ENCODE measurements around the gene COL17A1. TPM values are rescaled to one million over a fixed set of nuclear protein-coding genes. Genes with fewer than 3 reads are reported as not detected.
A peak's percentile ranks its signal among the peaks of the same experiment; 100 is the strongest.

COL17A1 gene
- total RNA-seq, 1 experiment from 2014 or later, result 3.5 TPM

DNA sequence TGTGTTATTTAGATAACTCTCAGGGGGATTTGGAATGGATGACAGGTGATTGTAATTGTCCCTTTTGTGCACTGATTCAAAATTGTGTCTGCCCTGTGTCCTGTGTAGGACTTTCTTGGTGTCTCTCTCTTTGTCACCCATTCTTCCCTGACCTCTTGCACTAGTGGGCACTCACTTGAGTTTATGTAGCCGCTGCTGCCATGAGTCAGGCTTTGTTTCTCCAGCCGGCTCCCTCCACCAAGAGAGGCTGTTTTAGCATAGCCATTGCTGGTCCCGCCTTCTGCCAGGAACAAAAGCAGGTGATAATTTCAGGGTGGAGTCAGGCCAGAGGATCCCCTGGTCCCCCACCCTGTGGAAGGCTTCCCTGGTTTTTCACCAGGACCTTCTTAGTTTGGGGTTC lies 8.4 kb downstream of the COL17A1 start:
- no peak overlapping the region for H2AFZ ChIP-seq (ENCODE audit: low read depth, low read length, poor library complexity, severe bottlenecking)

DNA sequence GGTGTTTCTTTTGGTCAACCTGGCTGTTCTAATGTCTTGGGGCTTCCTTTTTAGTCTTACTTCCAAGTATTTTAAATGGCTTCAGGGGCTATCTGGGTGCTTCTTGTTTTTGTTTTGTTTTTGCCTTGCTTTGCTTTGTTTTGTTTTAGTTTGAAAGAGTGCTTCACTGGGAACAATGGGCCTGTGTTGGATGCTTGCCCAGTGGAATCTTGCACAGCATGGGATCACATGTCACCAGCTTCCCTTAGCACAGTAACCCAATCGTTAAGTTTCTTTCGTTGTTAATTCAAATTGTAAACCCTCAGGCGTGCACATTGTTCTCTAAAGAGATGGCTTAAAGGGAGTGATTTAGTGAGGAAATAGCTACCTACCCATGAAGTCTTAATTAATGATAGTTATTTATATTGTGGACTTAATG lies 8.9 kb downstream of the COL17A1 start:
- CTCF ChIA-PET, result no interaction called here
- Histone ChIP-seq H3K4me1 (ENCODE audit: control insufficient read depth in 1 of 2, insufficient read depth in 2 of 2, low read length in 2 of 2) (peaks cover 13 to 20% of the 10 kb centered on the region in 2 experiments), H3K4me2 (ENCODE audit: low read length) (peak overlapping the region; percentile 3; the same call in 1 of the 2 replicates), H3K9me3 (ENCODE audit: control insufficient read depth in 1 of 2, insufficient read depth in 1 of 2, low read depth in 1 of 2, low read length in 2 of 2) (no peaks in the 10 kb centered on the region), H3K27me3 (ENCODE audit: insufficient read depth, low read length) (no peaks in the 10 kb centered on the region), H2AFZ (ENCODE audit: low read depth, low read length, poor library complexity, severe bottlenecking) (no peak overlapping the region), H3K9me2 (ENCODE audit: insufficient read depth) (no peaks in the 10 kb centered on the region), H3K79me2 (ENCODE audit: insufficient read depth, low read length) (no peaks in the 10 kb centered on the region), H3K36me3 (ENCODE audit: control insufficient read depth in 1 of 2, insufficient read depth in 2 of 2, low read length in 2 of 2) (no peaks in the 10 kb centered on the region), H4K20me1 (ENCODE audit: insufficient read depth) (no peaks in the 10 kb centered on the region), H3K4me3 (replicated peaks in 1 of 2; ENCODE audit: low read depth in 1 of 2, low read length in 2 of 2) (no peak overlapping the region), H3K9ac (ENCODE audit: low read length) (no peak overlapping the region), H3K27ac (ENCODE audit: low read depth, low read length) (no peak overlapping the region)
- RAD21 ChIA-PET (ENCODE audit: low non-redundant PET in 1 of 2, low total read pairs in 2 of 2, uncharacterized antibody in 2 of 2, unreplicated experiment in 2 of 2), result no interaction called here
- ATAC-seq, result no peak
- BruUV-seq (replicated peaks), result no TSS peak
- intact Hi-C loops (cut with micrococcal nuclease), result no loop called here
- no peak for DNase-seq (ENCODE audit: low read depth, low spot score)
- POLR2A ChIA-PET, result no interaction called here
- TF ChIP-seq, protein P1, sequence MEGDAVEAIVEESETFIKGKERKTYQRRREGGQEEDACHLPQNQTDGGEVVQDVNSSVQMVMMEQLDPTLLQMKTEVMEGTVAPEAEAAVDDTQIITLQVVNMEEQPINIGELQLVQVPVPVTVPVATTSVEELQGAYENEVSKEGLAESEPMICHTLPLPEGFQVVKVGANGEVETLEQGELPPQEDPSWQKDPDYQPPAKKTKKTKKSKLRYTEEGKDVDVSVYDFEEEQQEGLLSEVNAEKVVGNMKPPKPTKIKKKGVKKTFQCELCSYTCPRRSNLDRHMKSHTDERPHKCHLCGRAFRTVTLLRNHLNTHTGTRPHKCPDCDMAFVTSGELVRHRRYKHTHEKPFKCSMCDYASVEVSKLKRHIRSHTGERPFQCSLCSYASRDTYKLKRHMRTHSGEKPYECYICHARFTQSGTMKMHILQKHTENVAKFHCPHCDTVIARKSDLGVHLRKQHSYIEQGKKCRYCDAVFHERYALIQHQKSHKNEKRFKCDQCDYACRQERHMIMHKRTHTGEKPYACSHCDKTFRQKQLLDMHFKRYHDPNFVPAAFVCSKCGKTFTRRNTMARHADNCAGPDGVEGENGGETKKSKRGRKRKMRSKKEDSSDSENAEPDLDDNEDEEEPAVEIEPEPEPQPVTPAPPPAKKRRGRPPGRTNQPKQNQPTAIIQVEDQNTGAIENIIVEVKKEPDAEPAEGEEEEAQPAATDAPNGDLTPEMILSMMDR (IDR thresholded peaks at IDR 0.05 in 2 of 3, conservative IDR thresholded peaks at IDR 0.05 in 1 of 3; ENCODE audit: borderline replicate concordance in 1 of 3, insufficient read depth in 1 of 3, low read depth in 2 of 3, low read length in 2 of 3), result no peak
- TF ChIP-seq CEBPB (IDR thresholded peaks at IDR 0.05; ENCODE audit: low read depth) (no peak), YY1 (IDR thresholded peaks at IDR 0.05; ENCODE audit: extremely low read depth, insufficient replicate concordance, low read depth, low read length) (no peak), ZNF274 (IDR thresholded peaks at IDR 0.05; ENCODE audit: low read depth, low read length) (no peak), EZH2phosphoT487 (IDR thresholded peaks at IDR 0.05; ENCODE audit: borderline replicate concordance) (no peak), TCF7L2 (IDR thresholded peaks at IDR 0.05; ENCODE audit: borderline replicate concordance, extremely low read depth, insufficient read depth, insufficient read length) (no peak)

More for the DNA sequence above, 8.4 kb downstream of the COL17A1 start:
- H4K20me1 ChIP-seq (ENCODE audit: insufficient read depth), result no peaks in the 10 kb centered on the region
- POLR2A ChIA-PET, result interaction anchor here (1.8 kb wide), 1 partner anchor 44 kb away, joined by 5 read pairs; the partner anchor contains the start of gene SFR1
- no peaks in the 10 kb centered on the region for H3K36me3 ChIP-seq (ENCODE audit: control insufficient read depth in 1 of 2, insufficient read depth in 2 of 2, low read length in 2 of 2)
- H3K9ac ChIP-seq (ENCODE audit: low read length), result no peak overlapping the region
- H3K27ac ChIP-seq (ENCODE audit: low read depth, low read length), result no peak overlapping the region
- intact Hi-C loops (cut with micrococcal nuclease), result no loop called here
- H3K4me1 ChIP-seq (ENCODE audit: control insufficient read depth in 1 of 2, insufficient read depth in 2 of 2, low read length in 2 of 2), result peaks cover 13 to 20% of the 10 kb centered on the region in 2 experiments
- CTCF ChIA-PET, result interaction anchor here (1.6 kb wide), 1 partner anchor 44 kb away, joined by 5 read pairs; the partner anchor contains the start of gene SFR1
- no peaks in the 10 kb centered on the region for H3K9me3 ChIP-seq (ENCODE audit: control insufficient read depth in 1 of 2, insufficient read depth in 1 of 2, low read depth in 1 of 2, low read length in 2 of 2)
- DNase-seq (ENCODE audit: low read depth, low spot score), result no peak
- no peaks in the 10 kb centered on the region for H3K27me3 ChIP-seq (ENCODE audit: insufficient read depth, low read length)
- ATAC-seq, result peak; percentile 35; the same call in 1 of the 2 replicates
- H3K79me2 ChIP-seq (ENCODE audit: insufficient read depth, low read length), result no peaks in the 10 kb centered on the region
- no peak overlapping the region for H3K4me3 ChIP-seq (replicated peaks in 1 of 2; ENCODE audit: low read depth in 1 of 2, low read length in 2 of 2)
- TF ChIP-seq POLR2A (IDR thresholded peaks at IDR 0.05; ENCODE audit: borderline replicate concordance, extremely low read depth, insufficient read depth, insufficient read length), result no peak
- TF ChIP-seq, protein P2, sequence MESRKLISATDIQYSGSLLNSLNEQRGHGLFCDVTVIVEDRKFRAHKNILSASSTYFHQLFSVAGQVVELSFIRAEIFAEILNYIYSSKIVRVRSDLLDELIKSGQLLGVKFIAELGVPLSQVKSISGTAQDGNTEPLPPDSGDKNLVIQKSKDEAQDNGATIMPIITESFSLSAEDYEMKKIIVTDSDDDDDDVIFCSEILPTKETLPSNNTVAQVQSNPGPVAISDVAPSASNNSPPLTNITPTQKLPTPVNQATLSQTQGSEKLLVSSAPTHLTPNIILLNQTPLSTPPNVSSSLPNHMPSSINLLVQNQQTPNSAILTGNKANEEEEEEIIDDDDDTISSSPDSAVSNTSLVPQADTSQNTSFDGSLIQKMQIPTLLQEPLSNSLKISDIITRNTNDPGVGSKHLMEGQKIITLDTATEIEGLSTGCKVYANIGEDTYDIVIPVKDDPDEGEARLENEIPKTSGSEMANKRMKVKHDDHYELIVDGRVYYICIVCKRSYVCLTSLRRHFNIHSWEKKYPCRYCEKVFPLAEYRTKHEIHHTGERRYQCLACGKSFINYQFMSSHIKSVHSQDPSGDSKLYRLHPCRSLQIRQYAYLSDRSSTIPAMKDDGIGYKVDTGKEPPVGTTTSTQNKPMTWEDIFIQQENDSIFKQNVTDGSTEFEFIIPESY (IDR thresholded peaks at IDR 0.05; ENCODE audit: extremely low read depth, insufficient replicate concordance, low read length), result no peak
- no peak for TF ChIP-seq SP1 (IDR thresholded peaks at IDR 0.05; ENCODE audit: low read depth)
- TF ChIP-seq, protein P3, sequence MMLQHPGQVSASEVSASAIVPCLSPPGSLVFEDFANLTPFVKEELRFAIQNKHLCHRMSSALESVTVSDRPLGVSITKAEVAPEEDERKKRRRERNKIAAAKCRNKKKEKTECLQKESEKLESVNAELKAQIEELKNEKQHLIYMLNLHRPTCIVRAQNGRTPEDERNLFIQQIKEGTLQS (IDR thresholded peaks at IDR 0.05), result no peak
- TF ChIP-seq YY1 (IDR thresholded peaks at IDR 0.05; ENCODE audit: extremely low read depth, insufficient replicate concordance, low read depth, low read length), result no peak
- no TSS peak for BruUV-seq (replicated peaks)
- H3K9me2 ChIP-seq (ENCODE audit: insufficient read depth), result no peaks in the 10 kb centered on the region
- RAD21 ChIA-PET (ENCODE audit: low non-redundant PET in 1 of 2, low total read pairs in 2 of 2, uncharacterized antibody in 2 of 2, unreplicated experiment in 2 of 2), result no interaction called here
- H3K4me2 ChIP-seq (ENCODE audit: low read length), result peak overlapping the region; percentile 3; the same call in 1 of the 2 replicates
